ENCODE results near the gene MSI2. TPM values are rescaled to one million over a fixed set of nuclear protein-coding genes. Genes with fewer than 3 reads are reported as not detected.

MSI2 gene
- total RNA-seq, 1 donor from 2014 or later = 67.9 TPM

- FAIRE-seq (no peak), DNase-seq (ENCODE audit: low read depth) (peak; percentile 51)
- Histone ChIP-seq H3K79me2 (ENCODE audit: insufficient read depth, low read length) (no peaks in the 10 kb centered on the region), H3K27ac (ENCODE audit: low read depth, low read length) (no peak overlapping the region), H4K20me1 (ENCODE audit: insufficient read depth, low read length) (peaks cover 20% of the 10 kb centered on the region), H3K4me1 (ENCODE audit: insufficient read depth, low read length) (peaks cover 19% of the 10 kb centered on the region), H3K9me3 (ENCODE audit: insufficient read depth, low read depth, low read length) (no peaks in the 10 kb centered on the region), H3K27me3 (ENCODE audit: insufficient read depth, low read length) (no peaks in the 10 kb centered on the region), H3K4me2 (ENCODE audit: low read length) (peak overlapping the region; percentile 49), H3K36me3 (ENCODE audit: insufficient read depth, low read length) (no peaks in the 10 kb centered on the region), H2AFZ (ENCODE audit: low read depth, low read length) (peak overlapping the region; percentile 23), H3K4me3 (ENCODE audit: insufficient read depth, low read depth, low read length) (no peak overlapping the region), H3K9ac (ENCODE audit: low read length) (peak overlapping the region; percentile 12)
- no peaks in the 10 kb centered on the region for H3K9me3 Mint-ChIP-seq (ENCODE audit: unreplicated experiment)
- TF ChIP-seq CTCF (IDR thresholded peaks at IDR 0.05; ENCODE audit: insufficient read depth, low read depth, low read length) = no peak
- no peak for TF ChIP-seq EZH2 (IDR thresholded peaks at IDR 0.05; ENCODE audit: insufficient read depth, low read length)
- peak overlapping the region; percentile 66 for H3K27ac Mint-ChIP-seq (ENCODE audit: unreplicated experiment)
- no peak overlapping the region for H3K4me3 Mint-ChIP-seq (ENCODE audit: unreplicated experiment)
- H3K36me3 Mint-ChIP-seq (ENCODE audit: low read depth, unreplicated experiment) = peaks cover 6% of the 10 kb centered on the region
- peaks cover 15% of the 10 kb centered on the region for H3K4me1 Mint-ChIP-seq (ENCODE audit: low read depth, unreplicated experiment)
- H3K27me3 Mint-ChIP-seq (ENCODE audit: low read depth, unreplicated experiment) = no peaks in the 10 kb centered on the region
These were observed 348.7 kb downstream of the MSI2 start for GRCh38 chr17:57604771-57605674.

- H3K27ac ChIP-seq (ENCODE audit: low read depth, low read length) = no peak overlapping the region
- H3K4me3 ChIP-seq (ENCODE audit: insufficient read depth, low read depth, low read length) = no peak overlapping the region
- H3K9me3 ChIP-seq (ENCODE audit: insufficient read depth, low read depth, low read length) = no peaks in the 10 kb centered on the region
- no peak overlapping the region for H3K4me3 Mint-ChIP-seq (ENCODE audit: unreplicated experiment)
- TF ChIP-seq CTCF (IDR thresholded peaks at IDR 0.05; ENCODE audit: insufficient read depth, low read depth, low read length) = no peak
- TF ChIP-seq EZH2 (IDR thresholded peaks at IDR 0.05; ENCODE audit: insufficient read depth, low read length) = no peak
- H3K79me2 ChIP-seq (ENCODE audit: insufficient read depth, low read length) = no peaks in the 10 kb centered on the region
- H3K4me2 ChIP-seq (ENCODE audit: low read length) = peak overlapping the region; percentile 49
- H3K36me3 ChIP-seq (ENCODE audit: insufficient read depth, low read length) = no peaks in the 10 kb centered on the region
- H3K27me3 ChIP-seq (ENCODE audit: insufficient read depth, low read length) = no peaks in the 10 kb centered on the region
- peaks cover 15% of the 10 kb centered on the region for H3K4me1 Mint-ChIP-seq (ENCODE audit: low read depth, unreplicated experiment)
- no peaks in the 10 kb centered on the region for H3K9me3 Mint-ChIP-seq (ENCODE audit: unreplicated experiment)
- H3K27me3 Mint-ChIP-seq (ENCODE audit: low read depth, unreplicated experiment) = no peaks in the 10 kb centered on the region
- peak; percentile 28 for DNase-seq (ENCODE audit: low read depth)
- H3K4me1 ChIP-seq (ENCODE audit: insufficient read depth, low read length) = peaks cover 19% of the 10 kb centered on the region
- peaks cover 20% of the 10 kb centered on the region for H4K20me1 ChIP-seq (ENCODE audit: insufficient read depth, low read length)
- no peak overlapping the region for H3K9ac ChIP-seq (ENCODE audit: low read length)
- no peak overlapping the region for H2AFZ ChIP-seq (ENCODE audit: low read depth, low read length)
- no peak overlapping the region for H3K27ac Mint-ChIP-seq (ENCODE audit: unreplicated experiment)
- no peak for FAIRE-seq
- peaks cover 6% of the 10 kb centered on the region for H3K36me3 Mint-ChIP-seq (ENCODE audit: low read depth, unreplicated experiment)
These were observed 349.4 kb downstream of the MSI2 start for GRCh38 chr17:57605675-57606105.
